AG04450 (cell line): ENCODE results near the gene SORBS2. TPM values are rescaled to one million over a fixed set of nuclear protein-coding genes. Genes with fewer than 3 reads are reported as not detected.

Source experiments
- CTCF ChIA-PET: fragments of 300-600, 350-600 bp; formaldehyde crosslinking; extraction: SDS; loops from one replicate; lab custom pipeline; 2022; ENCODE audit warnings: antibody characterized with exemption, inconsistent platforms; lab: Charles Lee
- POLR2A ChIA-PET: fragments of 350-600 bp; formaldehyde crosslinking; extraction: SDS; loops from one replicate; lab custom pipeline; 2021; ENCODE audit warnings: antibody characterized with exemption, inconsistent platforms; lab: Yijun Ruan, JAX
- DNase-seq: peaks from one replicate; pipeline ENCODE4 v3.0.0-alpha.2; 2011; ENCODE audit warnings: low read depth, low spot score
- H3K27ac ChIP-seq: one replicate; pipeline ENCODE4 v1.5.1; 2012; ENCODE audit warnings: low read depth, low read length, control low read depth
- H3K27me3 ChIP-seq: one replicate; pipeline ENCODE4 v1.6.0; 2012; ENCODE audit warnings: low read length; ENCODE audit not compliant: control insufficient read depth, insufficient read depth
- H3K4me3 ChIP-seq: 2 replicates; pipeline ENCODE4 v1.5.1; 2011; ENCODE audit warnings: mild to moderate bottlenecking, low read depth, low read length, control low read depth
- H3K9me3 ChIP-seq: 2 replicates; pipeline ENCODE4 v1.5.1; 2012; ENCODE audit warnings: low read length; ENCODE audit not compliant: control insufficient read depth, insufficient read depth
- polyA plus RNA-seq: library from polyadenylated mRNA; depleted of rRNA; stranded (reverse); fragments of >200 nt; gene quantifications from 2 replicates; pipeline ENCODE4 v1.2.3, GENCODE V29; 2011
- TF ChIP-seq, protein P1 (sequence below): IDR thresholded peaks from 2 replicates; pipeline ENCODE4 v1.5.1; 2011; ENCODE audit warnings: low read depth, low read length, control low read depth, inconsistent platforms

Gene SORBS2
- polyA plus RNA-seq, 1 experiment = not detected

DNA sequence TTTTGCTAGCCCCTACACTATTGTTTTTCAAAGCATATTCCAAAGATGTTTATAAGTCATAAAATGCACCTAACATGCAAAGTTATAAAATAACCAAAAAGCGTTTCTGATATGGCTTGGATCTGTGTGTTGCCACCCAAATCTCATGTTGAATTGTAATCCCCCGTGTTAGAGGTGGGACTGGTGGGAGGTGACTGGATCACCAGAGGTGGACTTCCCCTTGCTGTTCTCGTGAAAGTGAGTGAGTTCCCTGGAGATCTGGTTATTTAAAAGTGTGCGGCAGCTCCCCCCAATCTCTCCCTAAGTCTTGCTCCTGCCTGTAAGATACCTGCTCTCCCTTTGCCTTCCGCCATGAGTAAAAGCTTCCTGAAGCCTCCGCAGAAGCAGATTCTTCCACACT lies 22.8 kb upstream of the SORBS2 start:
- Histone ChIP-seq H3K9me3 (peaks cover 4% of the 10 kb centered on the region; the same call in 1 of the 2 replicates), H3K4me3 (no peak overlapping the region), H3K27me3 (no peaks in the 10 kb centered on the region), H3K27ac (no peak overlapping the region)
- ChIA-PET POLR2A (no interaction called here), CTCF (no interaction called here)
- no peak for DNase-seq
- TF ChIP-seq, protein P1, sequence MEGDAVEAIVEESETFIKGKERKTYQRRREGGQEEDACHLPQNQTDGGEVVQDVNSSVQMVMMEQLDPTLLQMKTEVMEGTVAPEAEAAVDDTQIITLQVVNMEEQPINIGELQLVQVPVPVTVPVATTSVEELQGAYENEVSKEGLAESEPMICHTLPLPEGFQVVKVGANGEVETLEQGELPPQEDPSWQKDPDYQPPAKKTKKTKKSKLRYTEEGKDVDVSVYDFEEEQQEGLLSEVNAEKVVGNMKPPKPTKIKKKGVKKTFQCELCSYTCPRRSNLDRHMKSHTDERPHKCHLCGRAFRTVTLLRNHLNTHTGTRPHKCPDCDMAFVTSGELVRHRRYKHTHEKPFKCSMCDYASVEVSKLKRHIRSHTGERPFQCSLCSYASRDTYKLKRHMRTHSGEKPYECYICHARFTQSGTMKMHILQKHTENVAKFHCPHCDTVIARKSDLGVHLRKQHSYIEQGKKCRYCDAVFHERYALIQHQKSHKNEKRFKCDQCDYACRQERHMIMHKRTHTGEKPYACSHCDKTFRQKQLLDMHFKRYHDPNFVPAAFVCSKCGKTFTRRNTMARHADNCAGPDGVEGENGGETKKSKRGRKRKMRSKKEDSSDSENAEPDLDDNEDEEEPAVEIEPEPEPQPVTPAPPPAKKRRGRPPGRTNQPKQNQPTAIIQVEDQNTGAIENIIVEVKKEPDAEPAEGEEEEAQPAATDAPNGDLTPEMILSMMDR = no peak

GRCh38 chr4:185834088-185834487 lies 22.1 kb upstream of the SORBS2 start:
- no peak for DNase-seq
- CTCF ChIA-PET = no interaction called here
- Histone ChIP-seq H3K27ac (no peak overlapping the region), H3K9me3 (peaks cover 4% of the 10 kb centered on the region; the same call in 1 of the 2 replicates), H3K4me3 (no peak overlapping the region), H3K27me3 (no peaks in the 10 kb centered on the region)
- POLR2A ChIA-PET = no interaction called here
- TF ChIP-seq, protein P1 = no peak

DNA sequence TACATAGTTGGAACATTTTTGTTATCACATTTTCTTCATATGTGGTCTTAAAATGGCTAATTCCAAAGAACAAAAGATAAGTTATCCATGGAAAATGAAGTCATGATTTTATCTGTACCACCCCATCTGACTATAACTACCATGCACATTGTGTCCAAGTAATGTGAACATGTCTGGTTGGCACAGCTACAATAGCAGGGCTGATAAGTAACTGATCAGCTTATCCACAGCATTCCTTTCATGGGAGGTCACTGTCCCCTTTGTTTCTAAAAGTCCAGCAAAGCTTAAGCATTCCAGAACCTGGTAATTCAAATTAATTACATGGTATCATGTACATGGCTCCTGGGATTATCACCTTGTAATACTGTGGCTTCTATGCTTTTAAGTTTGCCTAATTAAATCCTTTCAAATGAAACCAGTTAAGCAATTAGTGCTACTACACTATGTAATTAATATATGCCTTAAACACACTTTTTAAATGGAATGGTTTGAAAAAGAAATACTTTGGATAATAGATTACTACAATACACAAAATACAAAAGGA lies 21.1 kb upstream of the SORBS2 start:
- no peaks in the 10 kb centered on the region for H3K27me3 ChIP-seq
- peaks cover 3% of the 10 kb centered on the region; the same call in 1 of the 2 replicates for H3K9me3 ChIP-seq
- CTCF ChIA-PET = no interaction called here
- POLR2A ChIA-PET = no interaction called here
- H3K4me3 ChIP-seq = no peak overlapping the region
- TF ChIP-seq, protein P1 = no peak
- H3K27ac ChIP-seq = no peak overlapping the region
- no peak for DNase-seq

GRCh38 chr4:185831125-185831815 lies 19.3 kb upstream of the SORBS2 start:
- ChIA-PET CTCF (no interaction called here), POLR2A (no interaction called here)
- Histone ChIP-seq H3K27ac (no peak overlapping the region), H3K9me3 (no peaks in the 10 kb centered on the region), H3K4me3 (no peak overlapping the region), H3K27me3 (no peaks in the 10 kb centered on the region)
- TF ChIP-seq, protein P1 = no peak
- no peak for DNase-seq

GRCh38 chr4:185830263-185830994 lies 18.4 kb upstream of the SORBS2 start:
- ChIA-PET CTCF (no interaction called here), POLR2A (no interaction called here)
- H3K27me3 ChIP-seq = no peaks in the 10 kb centered on the region
- H3K27ac ChIP-seq = no peak overlapping the region
- no peaks in the 10 kb centered on the region for H3K9me3 ChIP-seq
- no peak overlapping the region for H3K4me3 ChIP-seq
- DNase-seq = no peak
- TF ChIP-seq, protein P1 = no peak
